ENCODE results near the gene RALGAPB.

Gene RALGAPB

GRCh38 chr20:38447251-38447661 is 25.4 kb upstream of the RALGAPB start:
- TF ChIP-seq CTCF (IDR thresholded peaks at IDR 0.05; ENCODE audit: insufficient read depth, low read depth, low read length, missing control alignments) = no peak
- no peak for DNase-seq (ENCODE audit: low read depth)
- H3K4me3 ChIP-seq (ENCODE audit: low read length) = peak overlapping the region; percentile 97

GRCh38 chr20:38447931-38448675 is 24.5 kb upstream of the RALGAPB start:
- H3K4me3 ChIP-seq (ENCODE audit: low read length) = no peak overlapping the region
- no peak for TF ChIP-seq CTCF (IDR thresholded peaks at IDR 0.05; ENCODE audit: insufficient read depth, low read depth, low read length, missing control alignments)
- DNase-seq (ENCODE audit: low read depth) = no peak

GRCh38 chr20:38449046-38449445 is 23.6 kb upstream of the RALGAPB start:
- H3K4me3 ChIP-seq (ENCODE audit: low read length) = no peak overlapping the region
- TF ChIP-seq CTCF (IDR thresholded peaks at IDR 0.05; ENCODE audit: insufficient read depth, low read depth, low read length, missing control alignments) = no peak
- DNase-seq (ENCODE audit: low read depth) = no peak

- peak; percentile 39 for DNase-seq (ENCODE audit: low read depth)
- no peak for TF ChIP-seq CTCF (IDR thresholded peaks at IDR 0.05; ENCODE audit: insufficient read depth, low read depth, low read length, missing control alignments)
- no peak overlapping the region for H3K4me3 ChIP-seq (ENCODE audit: low read length)
Measured at GRCh38 chr20:38450412-38450975, 22.1 kb upstream of the RALGAPB start.

- no peak for TF ChIP-seq CTCF (IDR thresholded peaks at IDR 0.05; ENCODE audit: insufficient read depth, low read depth, low read length, missing control alignments)
- H3K4me3 ChIP-seq (ENCODE audit: low read length) = no peak overlapping the region
- DNase-seq (ENCODE audit: low read depth) = peak; percentile 85
Measured at GRCh38 chr20:38452880-38453624, 19.6 kb upstream of the RALGAPB start.

- H3K4me3 ChIP-seq (ENCODE audit: low read length) = no peak overlapping the region
- no peak for TF ChIP-seq CTCF (IDR thresholded peaks at IDR 0.05; ENCODE audit: insufficient read depth, low read depth, low read length, missing control alignments)
- DNase-seq (ENCODE audit: low read depth) = peak; percentile 51
Measured at GRCh38 chr20:38453941-38454340, 18.7 kb upstream of the RALGAPB start.

Measured in epithelial cell of esophagus (primary cell).